Upper lobe of right lung (tissue), 1 donor: ENCODE data around the gene MYOCOS. TPM values are rescaled to one million over a fixed set of nuclear protein-coding genes. Genes with fewer than 3 reads are reported as not detected.
"Not testable (repeated sequence)": the region's sequence is repeated elsewhere in the genome, so short reads cannot be mapped to it uniquely, and the experiment has no call there.

ENCODE experiments used
- ATAC-seq: fragments of 200-7000 bp; cut with Tn5 transposase; one replicate; pipeline ENCODE4 v1.9.1; 2020; ENCODE audit warnings: mild to moderate bottlenecking, moderate library complexity
- DNase-seq: peaks from one replicate; pipeline ENCODE4 v3.0.0-alpha.2; 2020
- H3K27ac ChIP-seq: fragments of 200-600 bp; one replicate; pipeline ENCODE4 v1.8.0; 2022
- H3K27me3 ChIP-seq: fragments of 200-600 bp; one replicate; pipeline ENCODE4 v1.8.0; 2022; ENCODE audit warnings: mild to moderate bottlenecking
- H3K36me3 ChIP-seq: fragments of 200-600 bp; one replicate; pipeline ENCODE4 v1.8.0; 2022
- H3K4me1 ChIP-seq: fragments of 200-600 bp; one replicate; pipeline ENCODE4 v1.8.0; 2022
- H3K4me3 ChIP-seq: fragments of 200-600 bp; one replicate; pipeline ENCODE4 v1.8.0; 2022; ENCODE audit warnings: mild to moderate bottlenecking
- H3K9me3 ChIP-seq: fragments of 200-600 bp; one replicate; pipeline ENCODE4 v1.8.0; 2022
- intact Hi-C: fragments of 100-400 bp; cut with DNase I; formaldehyde crosslinking; loops from one replicate; pipeline ENCODE4 v1.11.0; 2022
- total RNA-seq: library from RNA; stranded (reverse); fragmentation: NEBNext Ultra II Directional; extraction: Animal tissue kit (Norgen Biotek cat#: 25700); gene quantifications from one replicate; pipeline ENCODE4 v1.2.1, GENCODE V29; 2021
- TF ChIP-seq, protein P1 (sequence below): fragments of 200-600 bp; IDR thresholded peaks from one replicate; pipeline ENCODE4 v1.8.0; 2022; ENCODE audit warnings: antibody characterized with exemption
- donor health status: DM: no; HTN: yes; CAD: no; lungs with severe emphysema.

MYOCOS gene
- total RNA-seq, 1 donor from 2014 or later = not detected

DNA sequence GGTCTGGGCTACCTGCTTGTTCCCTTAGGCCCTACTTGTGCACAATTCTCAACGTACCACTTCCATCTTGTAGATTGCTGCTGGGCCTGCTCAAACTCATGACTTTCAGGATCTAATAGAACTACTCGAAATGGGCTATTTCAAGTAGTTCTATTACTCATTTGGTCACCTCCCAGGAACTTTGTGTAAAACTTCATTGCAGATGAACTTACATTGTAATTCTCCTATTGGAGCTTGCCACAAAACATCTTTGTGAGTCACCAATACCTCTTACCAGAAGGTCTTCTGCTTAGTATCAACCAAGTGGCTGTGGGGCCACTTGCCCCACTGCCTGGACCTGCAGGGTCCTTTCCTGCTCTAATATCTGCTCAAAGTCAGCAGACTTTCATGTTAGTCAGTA lies 10.7 kb upstream of the MYOCOS start:
- intact Hi-C loops = no loop called here
- no peak overlapping the region for H3K4me3 ChIP-seq
- ATAC-seq = no peak
- no peaks in the 10 kb centered on the region for H3K9me3 ChIP-seq
- DNase-seq = no peak
- H3K4me1 ChIP-seq = no peaks in the 10 kb centered on the region
- no peaks in the 10 kb centered on the region for H3K36me3 ChIP-seq
- H3K27ac ChIP-seq = no peak overlapping the region
- TF ChIP-seq, protein P1, sequence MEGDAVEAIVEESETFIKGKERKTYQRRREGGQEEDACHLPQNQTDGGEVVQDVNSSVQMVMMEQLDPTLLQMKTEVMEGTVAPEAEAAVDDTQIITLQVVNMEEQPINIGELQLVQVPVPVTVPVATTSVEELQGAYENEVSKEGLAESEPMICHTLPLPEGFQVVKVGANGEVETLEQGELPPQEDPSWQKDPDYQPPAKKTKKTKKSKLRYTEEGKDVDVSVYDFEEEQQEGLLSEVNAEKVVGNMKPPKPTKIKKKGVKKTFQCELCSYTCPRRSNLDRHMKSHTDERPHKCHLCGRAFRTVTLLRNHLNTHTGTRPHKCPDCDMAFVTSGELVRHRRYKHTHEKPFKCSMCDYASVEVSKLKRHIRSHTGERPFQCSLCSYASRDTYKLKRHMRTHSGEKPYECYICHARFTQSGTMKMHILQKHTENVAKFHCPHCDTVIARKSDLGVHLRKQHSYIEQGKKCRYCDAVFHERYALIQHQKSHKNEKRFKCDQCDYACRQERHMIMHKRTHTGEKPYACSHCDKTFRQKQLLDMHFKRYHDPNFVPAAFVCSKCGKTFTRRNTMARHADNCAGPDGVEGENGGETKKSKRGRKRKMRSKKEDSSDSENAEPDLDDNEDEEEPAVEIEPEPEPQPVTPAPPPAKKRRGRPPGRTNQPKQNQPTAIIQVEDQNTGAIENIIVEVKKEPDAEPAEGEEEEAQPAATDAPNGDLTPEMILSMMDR = no peak
- H3K27me3 ChIP-seq = no peaks in the 10 kb centered on the region

DNA sequence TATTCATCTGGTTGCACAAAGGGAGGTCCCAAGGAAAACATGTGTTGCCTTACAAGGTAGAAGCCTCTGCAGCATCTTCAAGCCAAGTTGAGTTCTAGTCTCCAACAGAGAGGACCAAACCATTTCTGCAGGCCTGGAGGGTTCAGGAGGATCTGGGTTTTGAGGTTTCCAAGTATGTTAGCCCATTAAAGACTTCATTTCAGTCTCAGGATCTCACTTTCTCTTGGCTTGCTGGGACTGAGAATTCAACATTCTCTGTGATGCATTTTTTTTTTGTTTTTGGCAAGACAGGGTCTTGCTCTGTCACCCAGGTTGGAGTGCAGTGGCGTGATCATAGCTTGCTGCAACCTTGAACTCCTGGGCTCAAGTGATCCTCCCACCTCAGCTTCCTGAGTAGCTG lies 8.8 kb upstream of the MYOCOS start:
- Histone ChIP-seq H3K4me1 (no peaks in the 10 kb centered on the region), H3K36me3 (no peaks in the 10 kb centered on the region), H3K27ac (no peak overlapping the region), H3K4me3 (no peak overlapping the region), H3K27me3 (no peaks in the 10 kb centered on the region), H3K9me3 (no peaks in the 10 kb centered on the region)
- TF ChIP-seq, protein P1 = no peak
- DNase-seq = no peak
- ATAC-seq = no peak
- intact Hi-C loops = no loop called here

DNA sequence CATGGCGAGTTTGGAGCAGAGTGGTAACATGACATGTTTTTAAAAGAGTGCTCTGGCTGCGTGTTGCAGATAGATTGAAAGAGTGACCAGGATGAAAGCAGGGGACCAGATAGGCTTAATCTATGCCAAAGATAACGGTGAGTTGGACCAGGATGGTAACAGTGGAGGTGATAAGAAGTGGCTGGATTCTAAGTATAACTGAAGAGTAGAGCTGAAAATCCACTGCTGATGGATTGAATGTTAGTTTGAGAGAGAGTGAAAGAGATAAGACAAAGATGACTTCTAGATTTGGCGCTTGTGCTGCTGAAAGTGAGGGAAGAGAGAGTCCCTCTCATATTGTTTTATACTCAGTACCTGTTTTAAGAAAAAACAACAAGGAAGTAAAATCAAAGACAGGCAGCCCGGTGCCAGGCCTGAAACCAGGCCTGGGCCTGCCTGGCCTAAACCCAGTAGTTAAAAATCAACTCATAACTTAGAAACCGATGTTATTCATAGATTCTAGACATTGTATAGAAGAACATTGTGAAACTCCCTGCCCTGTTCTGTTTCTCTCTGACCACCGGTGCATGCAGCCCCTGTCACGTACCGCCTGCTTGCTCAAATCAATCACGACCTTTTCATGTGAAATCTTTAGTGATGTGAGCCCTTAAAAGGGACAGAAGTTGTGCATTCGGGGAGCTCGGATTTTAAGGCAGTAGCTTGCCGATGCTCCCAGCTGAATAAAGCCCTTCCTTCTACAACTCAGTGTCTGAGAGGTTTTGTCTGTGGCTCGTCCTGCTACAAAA lies 6.7 kb upstream of the MYOCOS start:
- DNase-seq, H3K4me3 ChIP-seq, H3K36me3 ChIP-seq, H3K9me3 ChIP-seq, ATAC-seq, H3K27me3 ChIP-seq, H3K27ac ChIP-seq, H3K4me1 ChIP-seq, intact Hi-C loops: not testable (repeated sequence)

DNA sequence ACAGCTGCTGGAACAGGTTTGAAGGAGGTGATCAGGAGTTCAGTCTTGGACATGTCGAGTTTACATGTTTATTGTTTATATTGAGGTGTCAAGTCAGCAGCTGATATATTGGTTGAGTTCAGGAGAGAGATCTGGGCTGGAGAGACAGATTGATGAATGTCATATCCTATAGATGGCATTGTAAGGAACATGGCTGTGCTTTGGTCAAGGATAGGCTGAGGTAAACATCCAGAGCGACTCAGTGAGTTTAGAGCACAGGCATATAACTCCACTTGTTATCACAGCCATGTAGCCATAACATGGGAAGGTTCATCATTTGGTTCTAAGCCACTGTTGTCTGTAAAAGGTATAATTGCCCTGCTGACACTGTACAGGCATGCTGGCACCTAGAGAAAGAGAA lies 5.5 kb upstream of the MYOCOS start:
- H3K27ac ChIP-seq = no peak overlapping the region
- H3K4me1 ChIP-seq = no peaks in the 10 kb centered on the region
- TF ChIP-seq, protein P1 = no peak
- DNase-seq (no peak), ATAC-seq (no peak)
- intact Hi-C loops = no loop called here
- H3K36me3 ChIP-seq = no peaks in the 10 kb centered on the region
- no peak overlapping the region for H3K4me3 ChIP-seq
- H3K9me3 ChIP-seq = no peaks in the 10 kb centered on the region
- no peaks in the 10 kb centered on the region for H3K27me3 ChIP-seq

DNA sequence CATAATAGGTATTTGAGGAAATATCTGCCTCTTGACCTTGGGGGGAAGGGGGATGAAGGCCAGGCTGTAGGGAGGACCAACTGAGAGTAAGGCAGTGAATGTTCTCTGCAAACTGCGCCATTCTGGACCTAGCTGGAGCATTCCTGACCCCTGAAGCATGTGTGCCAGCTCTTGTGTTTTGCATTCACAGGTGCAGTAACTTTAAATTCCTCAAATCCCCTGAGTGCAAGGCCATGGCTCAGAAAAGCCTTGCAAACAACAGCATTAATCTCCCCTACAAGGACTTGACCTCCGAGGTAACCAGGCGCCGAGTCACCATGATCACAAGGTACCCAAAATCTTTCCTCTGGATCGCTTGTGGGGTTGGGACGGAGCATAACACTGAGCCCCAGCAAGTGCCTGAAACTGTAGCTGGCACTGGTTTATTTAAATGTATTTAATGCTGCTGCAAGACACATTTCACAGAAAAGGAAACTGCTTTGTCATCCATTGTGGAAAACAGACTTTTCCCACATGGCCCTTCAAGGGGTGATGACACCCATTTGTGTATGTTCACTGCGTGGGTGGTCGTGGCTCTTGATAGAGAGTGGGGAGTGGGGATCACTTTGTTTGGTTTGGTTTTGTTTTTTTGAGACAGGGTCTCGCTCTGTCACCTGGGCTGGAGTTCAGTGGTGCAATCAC lies 1.7 kb downstream of the MYOCOS start:
- H3K36me3 ChIP-seq = no peaks in the 10 kb centered on the region
- DNase-seq (no peak), ATAC-seq (no peak)
- H3K27me3 ChIP-seq = no peaks in the 10 kb centered on the region
- no peak overlapping the region for H3K27ac ChIP-seq
- intact Hi-C loops = no loop called here
- TF ChIP-seq, protein P1 = no peak
- H3K4me3 ChIP-seq = no peak overlapping the region
- H3K4me1 ChIP-seq = no peaks in the 10 kb centered on the region
- H3K9me3 ChIP-seq = no peaks in the 10 kb centered on the region

DNA sequence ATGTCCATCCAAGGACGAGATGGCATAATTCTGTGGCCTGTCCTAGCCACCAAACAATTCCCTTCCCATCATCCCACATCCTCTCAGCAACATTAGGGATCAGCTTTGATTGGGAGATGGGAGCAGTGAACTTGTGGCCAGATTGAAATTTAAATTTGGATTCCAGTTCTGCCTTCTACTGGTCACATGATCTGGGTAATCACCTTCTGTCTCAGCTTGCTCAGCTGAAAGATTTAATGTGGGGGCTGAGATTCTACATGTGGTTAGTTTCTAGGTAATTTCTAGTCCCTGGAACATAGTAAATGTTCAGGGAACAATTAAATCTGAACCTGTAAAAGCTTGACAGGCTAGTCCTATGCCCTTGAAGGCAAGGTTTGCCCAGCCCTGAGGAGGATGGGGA lies 3.2 kb downstream of the MYOCOS start:
- DNase-seq (no peak), ATAC-seq (no peak)
- no peaks in the 10 kb centered on the region for H3K36me3 ChIP-seq
- no peaks in the 10 kb centered on the region for H3K9me3 ChIP-seq
- TF ChIP-seq, protein P1 = no peak
- H3K4me1 ChIP-seq = no peaks in the 10 kb centered on the region
- intact Hi-C loops = no loop called here
- no peaks in the 10 kb centered on the region for H3K27me3 ChIP-seq
- no peak overlapping the region for H3K27ac ChIP-seq
- no peak overlapping the region for H3K4me3 ChIP-seq
